Retinal pigment epithelial cell (primary cell): ENCODE results near the gene FBXO46.
"Not testable (repeated sequence)": the region's sequence is repeated elsewhere in the genome, so short reads cannot be mapped to it uniquely, and the experiment has no call there.

ENCODE experiments used
- DNase-seq: peaks from one replicate; pipeline ENCODE4 v3.0.0-alpha.2; 2010; ENCODE audit warnings: low read depth
- H3K4me3 ChIP-seq: 2 replicates; pipeline ENCODE4 v1.5.1; 2011; ENCODE audit warnings: mild to moderate bottlenecking, low read length, control low read depth, moderate library complexity
- CTCF ChIP-seq: conservative IDR thresholded peaks from 2 replicates; pipeline ENCODE4 v1.5.1; 2011; ENCODE audit warnings: low read depth, low read length, control low read depth, inconsistent platforms

FBXO46 gene

GRCh38 chr19:45745606-45746005 lies 14.9 kb upstream of the FBXO46 start:
- no peak overlapping the region for H3K4me3 ChIP-seq
- TF ChIP-seq CTCF, result no peak
- no peak for DNase-seq

- no peak for DNase-seq
- no peak for TF ChIP-seq CTCF
- no peak overlapping the region for H3K4me3 ChIP-seq
These were observed 12.3 kb upstream of the FBXO46 start for GRCh38 chr19:45742969-45743368.

GRCh38 chr19:45739498-45740439 lies 9.1 kb upstream of the FBXO46 start:
- no peak for TF ChIP-seq CTCF
- no peak overlapping the region for H3K4me3 ChIP-seq
- DNase-seq, result no peak

- H3K4me3 ChIP-seq, result no peak within 1 kb of the TSS
- TF ChIP-seq CTCF, result no peak
- DNase-seq, result no peak
These were observed 2.6 kb upstream of the FBXO46 start, which contains the start of gene MEIOSIN for GRCh38 chr19:45733160-45733810. MEIOSIN (plus strand) TSS chr19:45733439; CDS start chr19:45735377, 1,938 bp downstream.

GRCh38 chr19:45729800-45730290 lies 851 bp downstream of the FBXO46 start:
- peak overlapping the region; percentile 95 for H3K4me3 ChIP-seq
- no peak for TF ChIP-seq CTCF
- DNase-seq, result no peak

- not testable (repeated sequence) for DNase-seq, H3K4me3 ChIP-seq
These were observed 2.0 kb downstream of the FBXO46 start for GRCh38 chr19:45728683-45729082.

GRCh38 chr19:45720065-45720464 lies 10.6 kb downstream of the FBXO46 start:
- not testable (repeated sequence) for DNase-seq

More at GRCh38 chr19:45720065-45720464, 10.6 kb downstream of the FBXO46 start:
- H3K4me3 ChIP-seq, result not testable (repeated sequence)
